Raji (cell line): Measurements from ENCODE around the gene MEGF11.

ENCODE experiments used
- POLR2A ChIP-seq: IDR thresholded peaks from 2 replicates; pipeline ENCODE4 v1.6.1; 2011; ENCODE audit warnings: low read depth, low read length, control low read depth; ENCODE audit not compliant: insufficient read depth

The MEGF11 gene

GRCh38 chr15:65857718-65858402, 395.7 kb downstream of the MEGF11 start:
- TF ChIP-seq POLR2A: no peak

GRCh38 chr15:65856821-65857455, 396.6 kb downstream of the MEGF11 start:
- TF ChIP-seq POLR2A: no peak

GRCh38 chr15:65851981-65852380, 401.6 kb downstream of the MEGF11 start:
- no peak for TF ChIP-seq POLR2A

GRCh38 chr15:65847989-65848388, 405.6 kb downstream of the MEGF11 start:
- TF ChIP-seq POLR2A: no peak

GRCh38 chr15:65845826-65846519, 407.6 kb downstream of the MEGF11 start:
- no peak for TF ChIP-seq POLR2A
